DLD1 (cell line): Measurements from ENCODE around the gene CCDC69.
"Not testable (repeated sequence)": the region's sequence is repeated elsewhere in the genome, so short reads cannot be mapped to it uniquely, and the experiment has no call there.

Source experiments
- in situ Hi-C: cut with HindIII; loops from 2 replicates; pipeline ENCODE4 v1.10.0; 2017; ENCODE audit warnings: low sequenced_read_pairs

CCDC69 gene

GRCh38 chr5:151245680-151246219 lies 21.9 kb upstream of the CCDC69 start:
- in situ Hi-C loops: no loop called here

GRCh38 chr5:151244206-151244605 lies 20.3 kb upstream of the CCDC69 start:
- in situ Hi-C loops: no loop called here

- in situ Hi-C loops: no loop called here
Measured at GRCh38 chr5:151243564-151243963, 19.7 kb upstream of the CCDC69 start.

GRCh38 chr5:151243127-151243526 lies 19.2 kb upstream of the CCDC69 start:
- in situ Hi-C loops: no loop called here

GRCh38 chr5:151240924-151241635 lies 17.2 kb upstream of the CCDC69 start:
- in situ Hi-C loops: no loop called here

- in situ Hi-C loops: not testable (repeated sequence)
Measured at GRCh38 chr5:151240268-151240835, 16.5 kb upstream of the CCDC69 start.

GRCh38 chr5:151239237-151239861 lies 15.5 kb upstream of the CCDC69 start:
- in situ Hi-C loops: no loop called here

- in situ Hi-C loops: no loop called here
Measured at GRCh38 chr5:151238303-151238741, 14.4 kb upstream of the CCDC69 start.

GRCh38 chr5:151237685-151238084 lies 13.8 kb upstream of the CCDC69 start:
- in situ Hi-C loops: no loop called here

- in situ Hi-C loops: no loop called here
Measured at GRCh38 chr5:151236888-151237287, 13.0 kb upstream of the CCDC69 start.

- in situ Hi-C loops: not testable (repeated sequence)
Measured at GRCh38 chr5:151235239-151235571, 11.3 kb upstream of the CCDC69 start.

GRCh38 chr5:151234476-151235238 lies 10.8 kb upstream of the CCDC69 start:
- in situ Hi-C loops: no loop called here

GRCh38 chr5:151233616-151234085 lies 9.8 kb upstream of the CCDC69 start:
- in situ Hi-C loops: no loop called here

- in situ Hi-C loops: no loop called here
Measured at GRCh38 chr5:151231359-151231758, 7.5 kb upstream of the CCDC69 start.

GRCh38 chr5:151230048-151230680 lies 6.3 kb upstream of the CCDC69 start:
- in situ Hi-C loops: no loop called here

GRCh38 chr5:151228986-151229385 lies 5.1 kb upstream of the CCDC69 start:
- in situ Hi-C loops: no loop called here

- in situ Hi-C loops: no loop called here
Measured at GRCh38 chr5:151227918-151228447, 4.1 kb upstream of the CCDC69 start.

- in situ Hi-C loops: no loop called here
Measured at GRCh38 chr5:151225475-151225874, 1.6 kb upstream of the CCDC69 start.

GRCh38 chr5:151225071-151225470 lies 1.2 kb upstream of the CCDC69 start:
- in situ Hi-C loops: no loop called here

GRCh38 chr5:151224372-151224771 lies 480 bp upstream of the CCDC69 start:
- in situ Hi-C loops: no loop called here
